Cardiac septum (tissue), 1 donor: ENCODE measurements around the gene COA1. TPM values are rescaled to one million over a fixed set of nuclear protein-coding genes. Genes with fewer than 3 reads are reported as not detected.
"Not testable (repeated sequence)": the region's sequence is repeated elsewhere in the genome, so short reads cannot be mapped to it uniquely, and the experiment has no call there.

Source experiments
- DNase-seq: peaks from one replicate; pipeline ENCODE4 v3.0.0-alpha.2; 2020; ENCODE audit warnings: low spot score
- intact Hi-C: fragments of 100-400 bp; cut with DNase I; formaldehyde crosslinking; loops from one replicate; pipeline ENCODE4 v1.14.0; 2022
- total RNA-seq: library from RNA; stranded (reverse); fragmentation: NEBNext Ultra II Directional; extraction: Animal tissue kit (Norgen Biotek cat#: 25700); gene quantifications from one replicate; pipeline ENCODE4 v1.2.1, GENCODE V29; 2021
- donor health status: DM: no; HTN: no; CAD: no.

The COA1 gene
- total RNA-seq, 1 donor from 2014 or later: 62.4 TPM

GRCh38 chr7:43646603-43647338 is 82.6 kb downstream of the COA1 start:
- no peak for DNase-seq
- intact Hi-C loops: no loop called here

GRCh38 chr7:43645699-43646226 is 83.6 kb downstream of the COA1 start:
- DNase-seq: no peak
- intact Hi-C loops: no loop called here

GRCh38 chr7:43643846-43644245 is 85.5 kb downstream of the COA1 start:
- intact Hi-C loops: no loop called here
- no peak for DNase-seq

- DNase-seq: no peak
- intact Hi-C loops: no loop called here
These were observed 86.3 kb downstream of the COA1 start for GRCh38 chr7:43642897-43643630.

- intact Hi-C loops: no loop called here
- DNase-seq: no peak
These were observed 88.6 kb downstream of the COA1 start for GRCh38 chr7:43640679-43641078.

GRCh38 chr7:43639858-43640491 is 89.3 kb downstream of the COA1 start:
- intact Hi-C loops: no loop called here
- DNase-seq: no peak

GRCh38 chr7:43637114-43637806 is 92.1 kb downstream of the COA1 start:
- intact Hi-C loops: no loop called here
- no peak for DNase-seq

- DNase-seq: no peak
- intact Hi-C loops: no loop called here
These were observed 93.2 kb downstream of the COA1 start for GRCh38 chr7:43636093-43636492.

GRCh38 chr7:43634384-43634783 is 94.9 kb downstream of the COA1 start:
- no peak for DNase-seq
- intact Hi-C loops: no loop called here

- no peak for DNase-seq
- intact Hi-C loops: no loop called here
These were observed 96.6 kb downstream of the COA1 start for GRCh38 chr7:43632746-43633145.

GRCh38 chr7:43631559-43631958 is 97.8 kb downstream of the COA1 start:
- DNase-seq: no peak
- intact Hi-C loops: no loop called here

- intact Hi-C loops: no loop called here
- DNase-seq: no peak
These were observed 98.8 kb downstream of the COA1 start for GRCh38 chr7:43630482-43630881.

- intact Hi-C loops: no loop called here
- DNase-seq: no peak
These were observed 99.5 kb downstream of the COA1 start for GRCh38 chr7:43629857-43630256.

- intact Hi-C loops: no loop called here
These were observed 100.9 kb downstream of the COA1 start for GRCh38 chr7:43628431-43628830.

GRCh38 chr7:43627798-43628197 is 101.5 kb downstream of the COA1 start:
- DNase-seq, intact Hi-C loops: not testable (repeated sequence)

More at GRCh38 chr7:43628431-43628830, 100.9 kb downstream of the COA1 start:
- no peak for DNase-seq

GRCh38 chr7:43626695-43627094 is 102.6 kb downstream of the COA1 start:
- intact Hi-C loops: no loop called here
- DNase-seq: no peak

- intact Hi-C loops: no loop called here
- DNase-seq: no peak
These were observed 103.3 kb downstream of the COA1 start for GRCh38 chr7:43625980-43626379.

- no peak for DNase-seq
- intact Hi-C loops: no loop called here
These were observed 103.9 kb downstream of the COA1 start for GRCh38 chr7:43625453-43625852.

- DNase-seq: no peak
- intact Hi-C loops: no loop called here
These were observed 105.2 kb downstream of the COA1 start for GRCh38 chr7:43624156-43624555.
